GM23338 (cell line): ENCODE data around the gene SCGB1D2.

Experiments used
- EZH2 ChIP-seq: fragments of 200-600 bp; sonication (generic); IDR thresholded peaks from one replicate; pipeline ENCODE4 v1.8.0; 2017; ENCODE audit warnings: antibody characterized with exemption, mild to moderate bottlenecking, low read depth; ENCODE audit not compliant: unreplicated experiment
- EZH2phosphoT487 ChIP-seq: fragments of 200-600 bp; sonication (generic); IDR thresholded peaks from one replicate; pipeline ENCODE4 v1.8.1; 2018; ENCODE audit warnings: antibody characterized with exemption; ENCODE audit not compliant: unreplicated experiment
- POLR2AphosphoS5 ChIP-seq: IDR thresholded peaks from 2 replicates; pipeline ENCODE4 v1.6.1; 2016; ENCODE audit warnings: antibody characterized with exemption, low read depth
- TF ChIP-seq, protein P1 (sequence below), 2 experiments: fragments of 200-600 bp in 1 of 2; sonication (generic) in 1 of 2; conservative IDR thresholded peaks; 2 replicates each; pipeline versions ENCODE4 v1.5.1 to v1.6.1; 2016 to 2017; ENCODE audit warnings: antibody characterized with exemption in 2 of 2, low read depth in 2 of 2, mild to moderate bottlenecking in 2 of 2, moderate library complexity in 1 of 2

DNA sequence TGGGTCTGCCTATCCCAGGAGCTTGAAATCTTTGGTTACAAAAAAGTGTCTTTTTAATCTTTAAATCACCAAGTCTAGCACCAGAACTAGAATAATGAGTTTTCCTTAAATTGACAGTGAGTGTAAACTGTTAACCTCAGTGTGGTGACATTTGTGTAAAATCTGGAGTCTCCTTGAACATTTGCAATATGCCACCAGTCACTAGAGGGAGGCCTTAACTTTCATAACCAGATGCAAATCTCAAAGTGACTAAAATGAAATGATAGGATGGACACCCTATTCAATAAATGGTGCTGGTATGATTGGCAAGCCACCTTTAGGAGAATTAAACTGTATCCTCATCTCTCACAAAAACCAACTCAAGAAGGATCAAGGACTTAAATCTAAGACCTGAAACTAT is 8.3 kb upstream of the SCGB1D2 start:
- TF ChIP-seq, protein P1, sequence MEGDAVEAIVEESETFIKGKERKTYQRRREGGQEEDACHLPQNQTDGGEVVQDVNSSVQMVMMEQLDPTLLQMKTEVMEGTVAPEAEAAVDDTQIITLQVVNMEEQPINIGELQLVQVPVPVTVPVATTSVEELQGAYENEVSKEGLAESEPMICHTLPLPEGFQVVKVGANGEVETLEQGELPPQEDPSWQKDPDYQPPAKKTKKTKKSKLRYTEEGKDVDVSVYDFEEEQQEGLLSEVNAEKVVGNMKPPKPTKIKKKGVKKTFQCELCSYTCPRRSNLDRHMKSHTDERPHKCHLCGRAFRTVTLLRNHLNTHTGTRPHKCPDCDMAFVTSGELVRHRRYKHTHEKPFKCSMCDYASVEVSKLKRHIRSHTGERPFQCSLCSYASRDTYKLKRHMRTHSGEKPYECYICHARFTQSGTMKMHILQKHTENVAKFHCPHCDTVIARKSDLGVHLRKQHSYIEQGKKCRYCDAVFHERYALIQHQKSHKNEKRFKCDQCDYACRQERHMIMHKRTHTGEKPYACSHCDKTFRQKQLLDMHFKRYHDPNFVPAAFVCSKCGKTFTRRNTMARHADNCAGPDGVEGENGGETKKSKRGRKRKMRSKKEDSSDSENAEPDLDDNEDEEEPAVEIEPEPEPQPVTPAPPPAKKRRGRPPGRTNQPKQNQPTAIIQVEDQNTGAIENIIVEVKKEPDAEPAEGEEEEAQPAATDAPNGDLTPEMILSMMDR (conservative IDR thresholded peaks at IDR 0.05; ENCODE audit: low read depth in 2 of 2), result no peak; a peak in 1 of 4 replicates
- TF ChIP-seq POLR2AphosphoS5 (no peak), EZH2phosphoT487 (no peak), EZH2 (no peak)
